Astrocyte (in vitro differentiated cells and primary cell): ENCODE results near the gene SHROOM3. TPM values are rescaled to one million over a fixed set of nuclear protein-coding genes. Genes with fewer than 3 reads are reported as not detected.
A peak's percentile ranks its signal among the peaks of the same experiment; 100 is the strongest.

Experiments
- DNase-seq: peaks from one replicate; pipeline ENCODE4 v3.0.0-alpha.2; 2010; ENCODE audit warnings: low read depth
- FAIRE-seq: peaks from 2 replicates; lab custom pipeline; 2011; peaks lifted over from hg19 to GRCh38; lab: Jason Lieb, UNC
- H2AFZ ChIP-seq: 2 replicates; pipeline ENCODE4 v1.6.0; 2012; ENCODE audit warnings: low read depth, low read length, inconsistent platforms
- H3K27ac ChIP-seq: 2 replicates; pipeline ENCODE4 v1.5.1; 2011; ENCODE audit warnings: low read depth, low read length, inconsistent platforms
- H3K27me3 ChIP-seq: 2 replicates; pipeline ENCODE4 v1.6.0; 2011; ENCODE audit warnings: low read length, inconsistent platforms; ENCODE audit not compliant: insufficient read depth
- H3K36me3 ChIP-seq: 2 replicates; pipeline ENCODE4 v1.5.1; 2011; ENCODE audit warnings: low read length, inconsistent platforms; ENCODE audit not compliant: insufficient read depth
- H3K4me1 ChIP-seq: 2 replicates; pipeline ENCODE4 v1.5.1; 2011; ENCODE audit warnings: low read length, inconsistent platforms; ENCODE audit not compliant: insufficient read depth
- H3K4me2 ChIP-seq: 2 replicates; pipeline ENCODE4 v1.6.0; 2012; ENCODE audit warnings: low read length, inconsistent platforms
- H3K4me3 ChIP-seq: 2 replicates; pipeline ENCODE4 v1.5.1; 2011; ENCODE audit warnings: low read depth, mild to moderate bottlenecking, low read length, inconsistent platforms; ENCODE audit not compliant: insufficient read depth
- H3K79me2 ChIP-seq: 2 replicates; pipeline ENCODE4 v1.6.0; 2012; ENCODE audit warnings: mild to moderate bottlenecking, low read length, inconsistent platforms; ENCODE audit not compliant: insufficient read depth
- H3K9ac ChIP-seq: 2 replicates; pipeline ENCODE4 v1.6.0; 2012; ENCODE audit warnings: mild to moderate bottlenecking, low read length, inconsistent platforms
- H3K9me3 ChIP-seq: 2 replicates; pipeline ENCODE4 v1.5.1; 2012; ENCODE audit warnings: low read depth, mild to moderate bottlenecking, low read length, inconsistent platforms; ENCODE audit not compliant: insufficient read depth
- H4K20me1 ChIP-seq: 2 replicates; pipeline ENCODE4 v1.6.0; 2012; ENCODE audit warnings: low read length, inconsistent platforms; ENCODE audit not compliant: insufficient read depth
- H3K27ac Mint-ChIP-seq: one replicate; pipeline ENCODE4 v1.8.0; 2021; ENCODE audit warnings: mild to moderate bottlenecking, mixed read lengths; ENCODE audit not compliant: unreplicated experiment
- H3K27me3 Mint-ChIP-seq: one replicate; pipeline ENCODE4 v1.8.0; 2021; ENCODE audit warnings: low read depth, mixed read lengths; ENCODE audit not compliant: unreplicated experiment
- H3K36me3 Mint-ChIP-seq: one replicate; pipeline ENCODE4 v1.8.0; 2021; ENCODE audit warnings: low read depth, mixed read lengths; ENCODE audit not compliant: unreplicated experiment
- H3K4me1 Mint-ChIP-seq: one replicate; pipeline ENCODE4 v1.8.0; 2021; ENCODE audit warnings: low read depth, mixed read lengths; ENCODE audit not compliant: unreplicated experiment
- H3K4me3 Mint-ChIP-seq: one replicate; pipeline ENCODE4 v1.8.0; 2021; ENCODE audit warnings: mild to moderate bottlenecking, moderate library complexity, mixed read lengths; ENCODE audit not compliant: unreplicated experiment
- H3K9me3 Mint-ChIP-seq: one replicate; pipeline ENCODE4 v1.8.0; 2021; ENCODE audit warnings: mild to moderate bottlenecking, mixed read lengths; ENCODE audit not compliant: unreplicated experiment
- EZH2 ChIP-seq: IDR thresholded peaks from 2 replicates; pipeline ENCODE4 v1.6.1; 2012; ENCODE audit warnings: mild to moderate bottlenecking, low read length, inconsistent platforms; ENCODE audit not compliant: insufficient read depth
- total RNA-seq: library from RNA; stranded (reverse); gene quantifications from 2 replicates; pipeline ENCODE4 v1.2.1, GENCODE V29; 2021
- TF ChIP-seq, protein P1 (sequence below): IDR thresholded peaks from 2 replicates; pipeline ENCODE4 v1.5.1; 2011; ENCODE audit warnings: low read depth, mild to moderate bottlenecking, inconsistent platforms, low read length, moderate library complexity; ENCODE audit not compliant: insufficient read depth

SHROOM3 gene
- total RNA-seq, 1 donor from 2014 or later, result 64.6 TPM

DNA sequence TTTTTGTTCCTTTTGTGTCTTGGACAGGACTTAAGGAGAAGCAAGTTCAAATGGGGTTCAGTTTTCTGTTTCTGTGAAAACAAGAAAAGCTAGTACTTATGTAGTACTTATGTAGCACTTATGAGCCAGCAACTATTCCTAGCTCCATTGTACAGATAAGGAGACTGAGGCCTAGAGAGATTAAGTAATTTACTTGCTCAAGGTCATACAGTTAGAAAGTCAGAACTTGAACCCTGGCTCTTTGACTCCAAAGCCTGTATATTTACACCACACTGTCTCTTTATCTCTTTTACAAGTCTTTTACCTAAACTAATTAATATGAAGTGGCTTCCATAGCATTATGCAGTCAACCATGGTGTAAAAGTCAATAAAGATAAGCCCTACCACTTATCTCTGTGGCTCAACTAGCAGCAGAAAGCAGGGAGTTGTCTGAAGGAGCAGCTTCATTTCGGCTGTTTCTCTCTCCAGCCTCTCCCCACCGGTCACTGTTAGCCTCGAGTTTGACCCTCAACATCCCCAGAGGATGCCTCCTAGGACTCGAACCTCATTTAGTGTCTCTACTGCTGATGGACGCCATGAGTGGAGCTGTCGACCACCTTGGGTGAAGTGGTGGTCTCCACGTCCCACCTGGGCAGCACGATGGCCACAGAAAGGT is 209.9 kb downstream of the SHROOM3 start:
- no peak overlapping the region for H3K4me2 ChIP-seq
- DNase-seq (no peak), FAIRE-seq (no peak)
- H3K4me3 ChIP-seq, result no peak overlapping the region
- Mint-ChIP-seq H3K4me3 (no peak overlapping the region), H3K27ac (no peak overlapping the region), H3K27me3 (no peaks in the 10 kb centered on the region), H3K4me1 (no peaks in the 10 kb centered on the region), H3K36me3 (peaks cover 39% of the 10 kb centered on the region), H3K9me3 (peaks cover 2% of the 10 kb centered on the region)
- no peaks in the 10 kb centered on the region for H3K9me3 ChIP-seq
- no peaks in the 10 kb centered on the region for H4K20me1 ChIP-seq
- no peaks in the 10 kb centered on the region for H3K4me1 ChIP-seq
- H3K79me2 ChIP-seq, result no peaks in the 10 kb centered on the region
- H3K27ac ChIP-seq, result no peak overlapping the region
- TF ChIP-seq EZH2, result no peak
- TF ChIP-seq, protein P1, sequence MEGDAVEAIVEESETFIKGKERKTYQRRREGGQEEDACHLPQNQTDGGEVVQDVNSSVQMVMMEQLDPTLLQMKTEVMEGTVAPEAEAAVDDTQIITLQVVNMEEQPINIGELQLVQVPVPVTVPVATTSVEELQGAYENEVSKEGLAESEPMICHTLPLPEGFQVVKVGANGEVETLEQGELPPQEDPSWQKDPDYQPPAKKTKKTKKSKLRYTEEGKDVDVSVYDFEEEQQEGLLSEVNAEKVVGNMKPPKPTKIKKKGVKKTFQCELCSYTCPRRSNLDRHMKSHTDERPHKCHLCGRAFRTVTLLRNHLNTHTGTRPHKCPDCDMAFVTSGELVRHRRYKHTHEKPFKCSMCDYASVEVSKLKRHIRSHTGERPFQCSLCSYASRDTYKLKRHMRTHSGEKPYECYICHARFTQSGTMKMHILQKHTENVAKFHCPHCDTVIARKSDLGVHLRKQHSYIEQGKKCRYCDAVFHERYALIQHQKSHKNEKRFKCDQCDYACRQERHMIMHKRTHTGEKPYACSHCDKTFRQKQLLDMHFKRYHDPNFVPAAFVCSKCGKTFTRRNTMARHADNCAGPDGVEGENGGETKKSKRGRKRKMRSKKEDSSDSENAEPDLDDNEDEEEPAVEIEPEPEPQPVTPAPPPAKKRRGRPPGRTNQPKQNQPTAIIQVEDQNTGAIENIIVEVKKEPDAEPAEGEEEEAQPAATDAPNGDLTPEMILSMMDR, result no peak
- no peak overlapping the region for H2AFZ ChIP-seq
- no peaks in the 10 kb centered on the region for H3K27me3 ChIP-seq
- no peak overlapping the region for H3K9ac ChIP-seq
- H3K36me3 ChIP-seq, result no peaks in the 10 kb centered on the region

DNA sequence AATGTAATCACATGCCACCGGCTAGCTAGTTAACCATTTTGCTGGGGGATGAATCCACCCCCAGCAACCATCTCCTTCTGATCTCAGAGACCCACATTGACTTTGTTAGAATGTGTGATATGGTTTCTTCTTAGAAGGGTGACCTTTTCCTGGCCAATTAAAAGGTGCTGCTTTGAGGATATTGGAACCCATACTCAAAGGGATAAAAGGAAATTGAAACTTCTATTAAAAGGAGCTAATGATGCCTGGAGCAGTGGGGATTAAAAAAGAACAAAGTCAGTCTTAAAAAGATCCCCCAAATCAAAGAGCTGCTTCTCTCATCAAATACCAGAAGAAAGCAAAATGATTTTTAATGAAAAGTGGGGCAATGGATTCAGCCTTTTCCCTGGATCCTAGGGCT is 214.1 kb downstream of the SHROOM3 start:
- no peaks in the 10 kb centered on the region for H3K9me3 ChIP-seq
- no peak overlapping the region for H3K4me2 ChIP-seq
- Mint-ChIP-seq H3K9me3 (no peaks in the 10 kb centered on the region), H3K4me1 (no peaks in the 10 kb centered on the region), H3K27me3 (no peaks in the 10 kb centered on the region), H3K27ac (no peak overlapping the region), H3K4me3 (no peak overlapping the region), H3K36me3 (peaks cover 25% of the 10 kb centered on the region)
- H3K4me1 ChIP-seq, result no peaks in the 10 kb centered on the region
- no peak overlapping the region for H3K27ac ChIP-seq
- DNase-seq, result no peak
- H4K20me1 ChIP-seq, result no peaks in the 10 kb centered on the region
- H3K9ac ChIP-seq, result no peak overlapping the region
- H3K36me3 ChIP-seq, result no peaks in the 10 kb centered on the region
- H3K27me3 ChIP-seq, result no peaks in the 10 kb centered on the region
- no peak overlapping the region for H2AFZ ChIP-seq
- FAIRE-seq, result no peak
- TF ChIP-seq, protein P1, result no peak
- no peak for TF ChIP-seq EZH2
- no peaks in the 10 kb centered on the region for H3K79me2 ChIP-seq
- H3K4me3 ChIP-seq, result no peak overlapping the region

DNA sequence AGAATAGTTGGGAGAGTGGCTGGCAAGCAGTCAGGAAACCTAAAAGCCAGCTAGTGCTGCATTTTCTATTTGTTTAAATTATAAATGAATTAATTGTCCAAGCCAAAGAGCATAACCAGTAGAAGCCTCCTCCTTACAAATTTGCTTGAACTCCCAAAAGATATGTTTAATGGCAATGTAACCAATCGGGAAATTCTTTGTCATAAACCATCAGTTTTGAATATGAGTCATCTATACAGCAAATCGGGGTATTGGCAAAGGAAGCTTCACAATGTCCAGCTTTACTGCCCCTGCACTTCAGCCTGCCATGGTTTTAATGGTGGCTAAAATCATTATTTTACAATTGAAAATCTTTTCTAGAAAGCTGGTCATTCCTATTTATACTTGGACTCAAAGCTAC is 216.6 kb downstream of the SHROOM3 start:
- no peak overlapping the region for H3K4me3 ChIP-seq
- Mint-ChIP-seq H3K36me3 (peaks cover 16% of the 10 kb centered on the region), H3K4me1 (peaks cover 17% of the 10 kb centered on the region), H3K4me3 (no peak overlapping the region), H3K9me3 (no peaks in the 10 kb centered on the region), H3K27me3 (no peaks in the 10 kb centered on the region), H3K27ac (no peak overlapping the region)
- no peak for TF ChIP-seq EZH2
- TF ChIP-seq, protein P1, result no peak
- no peaks in the 10 kb centered on the region for H3K79me2 ChIP-seq
- no peak overlapping the region for H3K9ac ChIP-seq
- H3K4me2 ChIP-seq, result no peak overlapping the region
- H3K27me3 ChIP-seq, result no peaks in the 10 kb centered on the region
- DNase-seq (peak; percentile 15), FAIRE-seq (no peak)
- H3K36me3 ChIP-seq, result no peaks in the 10 kb centered on the region
- H3K4me1 ChIP-seq, result peaks cover 13% of the 10 kb centered on the region
- no peak overlapping the region for H3K27ac ChIP-seq
- no peaks in the 10 kb centered on the region for H4K20me1 ChIP-seq
- H2AFZ ChIP-seq, result no peak overlapping the region
- no peaks in the 10 kb centered on the region for H3K9me3 ChIP-seq
